ENCODE results near the gene ACYP2.
A peak's percentile ranks its signal among the peaks of the same experiment; 100 is the strongest.

The ACYP2 gene

DNA sequence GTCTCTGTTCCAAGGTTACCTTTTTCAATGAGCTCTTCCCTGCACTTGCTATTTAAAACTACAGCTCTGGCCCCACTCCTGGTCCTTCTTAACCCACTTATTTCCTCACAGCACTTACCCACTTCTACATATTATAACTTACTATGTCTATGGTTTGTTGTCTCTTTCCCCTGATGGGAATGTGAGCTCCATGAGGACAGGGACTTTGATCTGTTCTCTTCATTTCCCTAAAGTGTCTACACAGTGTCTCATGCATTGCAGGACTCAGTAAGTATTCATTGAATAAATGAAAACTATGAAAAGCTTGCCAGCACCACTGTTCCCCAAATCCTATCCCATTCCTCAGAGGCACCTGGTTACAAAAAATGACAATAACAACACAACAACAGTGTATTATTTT, 18.3 kb upstream of the ACYP2 start:
- no peak for TF ChIP-seq L3MBTL2 (conservative IDR thresholded peaks at IDR 0.05)
- no peak for DNase-seq (ENCODE audit: extremely low spot score)
- CTCF ChIA-PET = no interaction called here
- POLR2A ChIA-PET = no interaction called here

DNA sequence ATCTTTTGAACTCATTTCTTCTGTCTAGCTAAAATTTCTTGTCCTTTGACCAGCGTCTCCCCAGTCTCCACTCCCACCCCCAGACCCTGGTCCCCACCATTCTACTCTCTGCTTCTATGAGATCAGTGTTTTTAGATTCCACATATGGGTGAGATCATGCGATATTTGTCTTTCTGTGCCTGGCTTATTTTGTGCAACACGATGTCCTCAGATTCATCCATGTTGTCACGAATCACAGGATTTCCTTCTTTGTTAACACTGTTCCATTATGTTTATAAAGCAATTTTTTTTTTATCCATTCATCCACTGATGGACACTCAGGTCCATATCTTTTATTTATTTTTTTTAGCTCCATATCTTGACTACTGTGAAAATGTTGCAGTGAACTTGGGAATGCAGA, 16.0 kb upstream of the ACYP2 start:
- ChIA-PET POLR2A (interaction anchor here (0.8 kb wide), 1 partner anchor 157 kb away, joined by 3 read pairs; no protein-coding TSS in a partner anchor), CTCF (no interaction called here)
- TF ChIP-seq ELF4 (IDR thresholded peaks at IDR 0.05) (no peak), FOXA1 (IDR thresholded peaks at IDR 0.05) (no peak), CTBP1 (IDR thresholded peaks at IDR 0.05; ENCODE audit: borderline replicate concordance) (no peak), HDGF (IDR thresholded peaks at IDR 0.05; ENCODE audit: borderline replicate concordance) (no peak), L3MBTL2 (conservative IDR thresholded peaks at IDR 0.05) (no peak), SUZ12 (IDR thresholded peaks at IDR 0.05) (no peak)
- DNase-seq (ENCODE audit: extremely low spot score) = no peak

DNA sequence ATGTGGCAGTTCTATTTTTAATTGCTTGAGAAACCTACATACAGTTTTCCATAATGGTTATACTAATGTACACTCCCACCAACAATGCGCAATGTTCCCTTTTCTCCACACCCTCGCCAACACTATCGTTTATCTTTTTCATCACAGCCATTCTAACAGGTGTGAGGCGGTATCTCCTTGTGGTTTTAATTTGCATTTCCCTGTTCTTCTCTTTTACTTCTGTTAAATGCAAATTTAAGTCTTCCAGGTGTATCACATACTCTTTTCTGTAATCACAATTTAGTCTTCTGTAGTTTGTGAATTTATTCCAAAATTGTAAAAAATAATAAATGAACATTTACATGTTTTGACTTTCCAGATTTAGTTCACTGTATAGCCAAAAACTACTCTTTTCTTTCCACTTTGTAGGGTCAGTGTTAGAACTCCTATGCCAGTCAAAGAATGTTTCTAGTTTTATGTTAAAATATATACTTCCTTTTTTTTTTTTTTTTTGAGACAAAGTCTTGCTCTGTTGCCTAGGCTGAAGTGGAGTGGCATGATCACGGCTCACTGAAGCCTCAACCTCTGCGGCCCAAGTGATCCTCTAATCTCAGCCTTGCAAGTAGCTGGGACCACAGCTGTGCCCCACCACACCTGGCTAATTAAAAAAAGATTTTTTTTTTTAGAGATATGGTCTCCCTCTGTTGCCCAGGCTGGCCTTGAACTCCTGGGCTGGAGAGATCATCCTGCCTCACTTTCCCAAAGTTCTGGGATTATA, 15.4 kb upstream of the ACYP2 start:
- ChIA-PET CTCF (no interaction called here), POLR2A (no interaction called here)
- no peak for DNase-seq (ENCODE audit: extremely low spot score)
- no peak for TF ChIP-seq NFRKB (IDR thresholded peaks at IDR 0.05)
- TF ChIP-seq LEF1 (IDR thresholded peaks at IDR 0.05; ENCODE audit: borderline replicate concordance) = no peak
- TF ChIP-seq FOXA1 (IDR thresholded peaks at IDR 0.05) = no peak
- TF ChIP-seq SUZ12 (IDR thresholded peaks at IDR 0.05) = no peak
- no peak for TF ChIP-seq PKNOX1 (IDR thresholded peaks at IDR 0.05)

DNA sequence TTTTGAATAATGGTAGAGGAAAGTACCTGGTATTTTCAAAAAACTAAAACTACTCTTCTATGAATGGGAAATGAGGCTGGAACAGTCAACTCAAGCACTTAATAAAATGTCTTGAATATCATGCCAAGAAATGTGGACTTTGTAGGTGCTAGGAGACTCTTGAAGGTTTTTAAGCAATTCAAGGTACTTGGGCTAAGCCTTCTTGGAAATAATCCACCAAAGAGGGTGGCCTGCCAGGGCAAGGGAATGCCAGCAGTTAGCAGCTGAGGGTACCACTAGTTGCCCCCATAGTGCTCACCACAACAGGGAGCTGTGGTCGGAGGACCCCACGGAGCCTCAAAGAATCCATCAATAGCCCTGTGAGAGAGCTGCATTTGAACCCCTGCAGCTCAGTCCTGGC, 14.6 kb upstream of the ACYP2 start:
- DNase-seq (ENCODE audit: extremely low spot score) = no peak
- TF ChIP-seq L3MBTL2 (conservative IDR thresholded peaks at IDR 0.05) (no peak), LEF1 (IDR thresholded peaks at IDR 0.05; ENCODE audit: borderline replicate concordance) (no peak), TARDBP (IDR thresholded peaks at IDR 0.05) (no peak), NFRKB (IDR thresholded peaks at IDR 0.05) (no peak), BHLHE40 (IDR thresholded peaks at IDR 0.05; ENCODE audit: borderline replicate concordance) (no peak), SP1 (IDR thresholded peaks at IDR 0.05) (no peak), FOXK2 (IDR thresholded peaks at IDR 0.05) (no peak), FOXM1 (IDR thresholded peaks at IDR 0.05; ENCODE audit: borderline replicate concordance) (no peak), ELF4 (IDR thresholded peaks at IDR 0.05) (no peak), HDGF (IDR thresholded peaks at IDR 0.05; ENCODE audit: borderline replicate concordance) (no peak), CTBP1 (IDR thresholded peaks at IDR 0.05; ENCODE audit: borderline replicate concordance) (no peak), SUZ12 (IDR thresholded peaks at IDR 0.05) (no peak), FOXA1 (IDR thresholded peaks at IDR 0.05) (no peak), ZNF384 (IDR thresholded peaks at IDR 0.05) (no peak), PKNOX1 (IDR thresholded peaks at IDR 0.05) (no peak), ARNT (IDR thresholded peaks at IDR 0.05) (no peak)
- CTCF ChIA-PET = no interaction called here
- POLR2A ChIA-PET = no interaction called here

DNA sequence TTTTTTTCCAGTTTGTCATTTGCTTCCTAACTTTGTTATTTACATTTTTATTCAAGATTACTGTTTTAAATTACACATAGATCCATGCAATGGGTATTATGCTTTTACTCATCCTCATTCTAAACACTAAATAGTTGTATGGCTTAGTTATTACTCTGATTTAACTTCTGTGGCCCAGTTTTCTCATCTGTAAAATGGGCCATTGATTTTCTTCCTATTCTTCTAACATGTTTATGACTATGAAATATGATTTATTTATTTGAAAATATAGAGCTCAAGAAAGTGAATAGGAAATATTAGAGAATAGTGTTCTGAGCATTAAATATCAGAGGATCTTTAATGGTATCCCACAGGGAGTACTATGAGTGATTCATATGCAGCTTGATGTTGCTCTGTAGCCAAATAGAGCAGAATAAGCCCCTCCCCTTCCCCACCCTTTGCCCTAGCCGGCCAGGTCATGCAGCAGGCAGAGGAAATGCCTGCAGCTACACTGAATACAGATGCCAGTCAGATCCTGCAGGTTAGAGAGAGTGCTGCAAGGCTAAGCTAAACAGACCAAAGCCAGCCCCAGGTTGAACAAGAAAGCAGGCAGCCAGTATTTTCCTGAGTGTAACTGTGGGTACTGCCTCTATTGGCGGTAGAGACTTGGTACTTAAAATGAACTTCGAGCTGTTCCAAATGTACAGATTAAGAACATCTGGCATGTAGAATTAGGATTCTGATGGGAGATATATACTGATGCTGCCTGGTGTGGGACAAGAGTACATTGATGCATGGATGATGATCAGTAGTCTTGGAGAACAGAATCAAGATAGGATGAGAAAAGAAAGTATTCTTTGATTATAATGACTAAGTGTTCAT, 11.7 kb upstream of the ACYP2 start:
- ChIA-PET POLR2A (interaction anchor here (2.1 kb wide), 1 partner anchor 12 kb away, joined by 6 read pairs; no protein-coding TSS in a partner anchor), CTCF (no interaction called here)
- peak; percentile 20 for DNase-seq (ENCODE audit: extremely low spot score)
- no peak for TF ChIP-seq L3MBTL2 (conservative IDR thresholded peaks at IDR 0.05)
- TF ChIP-seq BHLHE40 (IDR thresholded peaks at IDR 0.05; ENCODE audit: borderline replicate concordance) = no peak
- no peak for TF ChIP-seq NFRKB (IDR thresholded peaks at IDR 0.05)
- TF ChIP-seq HDGF (IDR thresholded peaks at IDR 0.05; ENCODE audit: borderline replicate concordance) = no peak
- no peak for TF ChIP-seq LEF1 (IDR thresholded peaks at IDR 0.05; ENCODE audit: borderline replicate concordance)
- no peak for TF ChIP-seq SP1 (IDR thresholded peaks at IDR 0.05)
- TF ChIP-seq SUZ12 (IDR thresholded peaks at IDR 0.05) = no peak
- no peak for TF ChIP-seq PKNOX1 (IDR thresholded peaks at IDR 0.05)
- TF ChIP-seq CTBP1 (IDR thresholded peaks at IDR 0.05; ENCODE audit: borderline replicate concordance) = no peak
- no peak for TF ChIP-seq FOXK2 (IDR thresholded peaks at IDR 0.05)
- no peak for TF ChIP-seq FOXA1 (IDR thresholded peaks at IDR 0.05)
- TF ChIP-seq ELF4 (IDR thresholded peaks at IDR 0.05) = no peak
- TF ChIP-seq ARNT (IDR thresholded peaks at IDR 0.05) = no peak
- no peak for TF ChIP-seq FOXM1 (IDR thresholded peaks at IDR 0.05; ENCODE audit: borderline replicate concordance)
- TF ChIP-seq TARDBP (IDR thresholded peaks at IDR 0.05) = no peak
- TF ChIP-seq ZNF384 (IDR thresholded peaks at IDR 0.05) = no peak
